Iris pigment epithelial cell (primary cell): ENCODE measurements around the gene CALML5.

ENCODE experiments used
- DNase-seq: peaks from one replicate; pipeline ENCODE4 v3.0.0-alpha.2; 2011; ENCODE audit warnings: low read depth

Gene CALML5

DNA sequence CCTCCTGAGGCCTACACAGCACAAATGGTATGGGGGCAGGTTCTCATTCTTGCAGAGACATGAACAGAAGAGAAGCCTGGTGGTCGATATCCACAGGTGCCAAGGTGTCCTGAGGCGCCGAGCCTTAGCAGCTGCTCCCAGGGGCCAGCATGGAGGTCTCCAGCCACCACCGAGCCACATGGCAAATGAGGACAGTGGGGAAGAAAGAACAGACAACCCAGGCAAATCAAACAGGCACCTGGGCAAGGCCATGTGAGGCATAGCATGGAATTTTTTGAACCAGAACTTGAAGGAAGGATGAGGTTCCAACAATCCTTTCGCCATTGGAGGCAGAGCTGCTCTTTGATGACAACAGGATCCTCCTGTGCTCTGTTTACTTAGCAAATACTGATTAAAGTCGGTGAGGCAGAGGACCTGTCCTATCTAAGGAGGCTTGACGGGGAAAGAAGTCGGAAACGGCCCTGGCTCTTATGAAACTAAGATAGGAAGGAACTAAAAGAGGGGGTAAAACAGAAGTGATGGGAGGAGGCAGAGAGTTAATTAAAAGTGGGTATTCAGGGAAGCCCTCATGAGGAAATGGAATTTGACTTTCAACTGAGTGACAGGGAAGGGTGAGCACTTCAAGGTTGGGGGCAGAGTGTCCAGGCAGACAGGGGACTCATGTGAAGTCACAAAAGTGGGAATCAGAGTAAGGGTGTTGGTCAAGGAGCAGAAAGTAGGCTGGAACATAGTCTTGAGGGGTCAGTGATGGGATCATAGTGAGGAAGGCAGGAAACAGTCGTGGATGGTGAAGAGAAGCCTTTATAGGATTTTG is 16.8 kb upstream of the CALML5 start:
- no peak for DNase-seq

DNA sequence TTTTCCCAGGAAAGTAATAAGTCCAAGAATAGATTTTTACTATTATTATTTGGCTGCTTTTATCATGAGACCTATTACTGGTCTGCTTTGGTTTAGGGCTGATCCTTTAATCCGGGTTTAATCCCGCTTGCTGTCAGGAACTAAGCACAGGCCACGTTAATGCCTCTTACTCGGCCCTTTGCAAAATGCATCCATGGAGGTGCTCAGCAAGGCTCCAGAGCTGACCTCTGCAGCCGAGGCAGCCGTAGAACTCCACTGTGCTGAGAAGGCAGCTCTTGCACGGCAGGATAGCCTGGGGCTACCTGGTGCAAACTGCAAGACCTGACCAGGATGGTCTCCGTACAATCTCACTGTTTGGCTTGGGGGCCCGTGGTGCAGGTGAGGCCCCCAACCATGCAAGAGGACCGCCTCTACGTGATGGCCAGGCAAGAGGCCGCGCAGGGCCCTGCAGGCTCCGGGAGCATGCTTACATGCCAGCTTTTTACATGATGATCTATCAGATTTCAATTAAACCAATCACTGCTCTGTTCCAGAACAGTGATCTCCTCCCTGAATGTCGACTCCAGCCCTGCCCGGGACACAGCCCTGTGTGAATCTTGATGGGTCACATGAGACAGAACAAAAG is 15.0 kb upstream of the CALML5 start:
- no peak for DNase-seq

DNA sequence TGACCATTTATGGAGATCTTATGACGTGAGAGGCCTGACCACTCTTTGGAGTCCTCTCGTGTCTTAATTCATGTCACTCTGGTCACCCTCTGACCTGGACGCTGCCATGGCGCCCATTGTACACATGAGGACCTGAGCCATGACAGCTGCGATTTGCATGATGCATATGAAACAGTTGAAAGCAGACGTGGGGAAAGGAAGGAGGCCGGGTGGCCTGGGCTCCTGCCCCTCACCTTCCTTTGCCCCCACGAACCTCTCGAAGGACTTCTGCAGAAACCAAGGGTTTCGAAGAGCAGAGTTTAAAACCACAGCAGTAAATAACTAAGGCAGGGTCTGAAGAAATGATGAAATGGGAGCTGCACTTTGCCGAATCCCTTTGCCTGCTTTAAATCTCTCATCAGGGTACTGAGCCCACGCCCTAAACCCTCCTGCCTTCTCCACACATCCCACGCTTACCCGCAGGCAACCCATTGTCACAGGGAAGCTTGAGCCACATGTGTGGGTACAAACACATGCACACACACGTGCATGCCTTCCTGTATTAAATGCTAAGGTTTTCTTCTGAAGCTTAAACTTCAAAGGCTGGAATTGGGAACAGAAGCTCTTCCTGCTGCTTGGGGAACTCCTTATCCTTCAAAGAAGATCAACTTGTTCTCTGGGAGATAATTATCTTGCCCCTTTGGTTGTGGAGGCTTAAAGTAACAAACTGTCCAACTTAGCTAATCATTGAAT is 13.7 kb upstream of the CALML5 start:
- DNase-seq = no peak

- no peak for DNase-seq
Observed at GRCh38 chr10:5512331-5512730, 13.0 kb upstream of the CALML5 start.

DNA sequence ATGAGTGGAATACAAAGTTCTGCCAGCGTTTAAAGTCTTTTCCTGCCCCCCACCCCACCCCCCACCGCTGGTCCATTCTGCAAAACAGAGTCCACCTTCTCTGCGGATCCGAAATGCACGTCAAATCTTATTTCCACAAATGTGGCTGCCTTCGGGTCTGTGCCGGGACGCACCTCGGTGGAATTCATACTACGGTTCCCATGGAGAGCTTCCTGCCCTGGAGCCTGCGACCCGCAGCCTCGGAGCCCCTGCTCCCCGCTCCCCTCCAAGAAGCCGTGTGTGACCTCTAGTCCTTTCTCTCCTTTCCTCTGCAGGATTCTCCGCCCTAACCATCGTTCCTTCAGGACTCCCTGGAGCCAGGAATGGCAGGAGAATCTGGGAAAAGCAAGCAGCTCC is 12.5 kb upstream of the CALML5 start:
- no peak for DNase-seq

DNA sequence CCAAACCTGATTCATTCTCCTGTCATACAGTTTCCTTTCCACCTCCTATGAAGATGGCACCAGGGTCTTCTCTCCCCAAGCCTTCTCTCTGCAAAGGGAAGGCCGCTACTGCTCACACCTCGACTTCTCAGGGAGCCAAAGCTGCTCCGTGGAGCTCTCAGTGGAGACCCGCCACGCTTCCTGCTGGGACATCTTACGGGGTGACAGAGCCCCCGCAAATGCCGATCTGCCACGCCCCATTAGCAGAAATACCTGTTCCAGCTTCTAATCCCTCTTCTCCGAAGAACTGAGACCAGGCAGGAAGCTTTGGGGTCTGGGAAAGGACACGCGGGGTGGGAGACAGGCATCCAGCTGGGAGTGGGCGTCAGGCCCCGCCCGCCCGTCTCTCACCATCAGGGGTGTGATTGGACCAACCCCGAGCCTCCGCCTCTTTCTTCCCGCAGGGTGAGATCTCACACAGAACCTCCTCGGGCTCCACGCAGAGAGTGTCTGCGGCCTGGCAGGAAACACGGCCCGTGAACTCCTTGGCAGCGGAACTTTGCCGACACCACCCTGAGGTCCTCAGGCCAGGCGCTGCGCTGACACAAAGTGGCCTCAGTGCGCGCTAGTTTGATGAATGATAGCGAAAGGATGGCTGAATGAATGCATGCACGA is 12.0 kb upstream of the CALML5 start:
- no peak for DNase-seq

DNA sequence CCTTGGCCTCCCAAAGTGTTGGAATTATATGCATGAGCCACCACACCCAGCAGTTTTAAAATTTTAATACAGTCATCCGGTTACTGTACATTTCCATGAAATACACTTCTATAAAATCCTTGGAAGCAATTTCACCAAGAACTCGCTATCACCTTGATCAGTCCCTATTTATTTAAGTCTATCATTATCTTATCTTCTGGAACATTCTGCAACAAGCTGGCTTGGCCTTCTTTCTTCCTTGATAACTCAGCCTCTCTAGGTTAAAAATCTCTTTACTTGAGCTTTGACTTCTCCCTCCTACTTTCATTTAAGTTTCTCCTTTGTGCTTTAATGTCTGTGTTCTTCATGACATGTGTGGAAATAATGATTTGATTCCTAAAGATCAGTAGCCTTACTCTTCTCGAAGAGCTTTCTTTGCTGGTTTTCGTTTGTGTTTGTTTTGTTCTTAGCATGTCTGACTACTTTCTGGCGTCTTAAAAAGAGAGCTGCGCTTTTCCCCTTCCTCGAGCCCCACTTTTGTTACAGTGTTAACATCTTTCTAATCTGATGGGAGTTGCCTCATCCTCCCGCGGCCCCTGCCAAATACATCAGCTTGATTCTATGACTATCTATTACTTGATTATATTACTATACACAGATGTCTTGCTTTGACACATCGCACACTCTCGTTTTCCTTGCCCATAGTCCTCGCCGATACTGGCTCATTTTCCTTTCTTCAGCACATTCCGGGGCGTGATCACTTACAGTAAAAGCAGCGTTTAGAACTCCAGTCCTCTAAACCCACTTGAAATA is 11.1 kb upstream of the CALML5 start:
- DNase-seq = no peak

DNA sequence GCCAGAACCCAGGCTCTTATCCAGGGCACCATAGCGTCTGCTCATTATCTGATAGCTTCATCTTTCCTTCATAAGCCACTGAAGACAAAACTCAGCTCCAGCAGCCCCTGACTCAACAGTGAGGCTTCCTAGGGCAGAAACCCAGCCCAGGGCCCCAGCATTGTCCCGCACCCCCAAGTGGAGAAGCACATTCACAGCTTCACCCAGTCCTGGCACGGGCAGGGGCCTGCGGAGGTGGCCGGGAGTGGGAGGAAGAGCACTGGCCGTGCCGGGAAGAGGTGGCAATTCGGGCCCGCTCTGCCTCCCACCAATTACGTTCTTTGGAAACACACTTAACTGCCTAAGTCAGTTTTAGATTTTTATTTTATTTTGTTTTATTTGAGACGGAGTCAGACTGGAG is 10.3 kb upstream of the CALML5 start:
- no peak for DNase-seq

GRCh38 chr10:5509236-5509635 is 9.9 kb upstream of the CALML5 start:
- DNase-seq = no peak

DNA sequence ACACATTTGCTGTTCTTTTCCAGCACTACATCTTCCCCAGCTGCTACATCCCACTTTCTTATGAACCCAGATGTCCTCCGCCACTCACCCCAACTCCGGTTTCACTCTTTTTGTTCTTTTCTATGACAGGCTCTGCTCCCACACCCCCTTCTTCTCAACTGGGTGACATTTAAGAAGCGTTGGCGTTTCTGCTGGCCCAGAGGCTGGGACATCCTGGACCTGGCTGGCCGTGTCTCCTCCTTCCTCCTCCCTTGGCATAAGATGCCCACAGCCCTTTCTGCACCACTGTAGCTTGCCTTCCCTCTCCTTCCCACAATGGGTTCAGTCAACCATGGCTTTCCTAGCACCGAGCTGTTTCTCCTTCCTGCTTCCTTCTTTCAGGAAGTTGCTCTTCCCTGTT is 9.4 kb upstream of the CALML5 start:
- DNase-seq = no peak

DNA sequence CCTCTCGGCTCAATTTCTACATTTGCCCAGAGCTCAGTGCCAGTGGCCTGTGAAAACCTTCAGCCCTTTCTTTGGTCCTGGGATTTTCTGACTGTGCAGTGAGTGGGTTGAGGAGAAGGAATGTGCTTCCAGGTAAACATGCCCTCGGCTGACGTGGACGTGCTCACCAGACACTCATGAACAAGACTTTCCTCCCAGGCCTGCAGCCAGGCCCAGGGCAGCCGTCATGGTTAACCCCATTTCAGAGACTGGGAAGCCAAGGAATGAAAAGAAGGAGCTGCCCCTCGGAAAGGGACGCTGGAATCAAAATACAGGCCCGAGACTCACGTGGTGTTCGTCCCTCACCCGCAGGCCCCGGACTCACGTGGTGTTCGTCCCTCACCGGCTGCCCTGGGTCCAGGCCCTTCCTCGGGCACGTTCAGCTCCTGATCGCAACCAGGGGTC is 8.8 kb upstream of the CALML5 start:
- no peak for DNase-seq

DNA sequence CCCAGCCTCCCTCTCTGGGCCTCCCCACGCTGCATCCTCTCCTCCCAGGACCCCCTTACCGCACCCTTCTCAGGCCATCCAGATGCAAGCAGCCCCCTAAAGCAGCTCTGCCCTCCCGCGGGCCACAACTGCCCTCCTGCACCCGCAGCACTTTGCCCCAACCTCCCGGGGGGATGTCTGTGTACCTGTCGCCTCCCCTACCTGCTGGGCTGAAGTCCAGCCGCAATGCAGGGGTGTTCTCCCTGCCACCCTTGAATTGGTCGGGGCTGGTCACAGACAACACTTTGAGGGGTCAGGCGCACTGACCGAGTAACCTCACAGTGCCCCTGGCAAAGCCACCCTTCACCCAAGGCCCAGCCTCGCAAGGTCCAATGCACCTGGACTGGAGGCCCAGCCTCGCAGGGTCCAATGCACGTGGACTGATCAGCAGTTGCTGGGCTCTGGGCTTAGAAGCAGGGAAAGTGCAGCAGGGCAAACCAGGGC is 8.3 kb upstream of the CALML5 start:
- no peak for DNase-seq

DNA sequence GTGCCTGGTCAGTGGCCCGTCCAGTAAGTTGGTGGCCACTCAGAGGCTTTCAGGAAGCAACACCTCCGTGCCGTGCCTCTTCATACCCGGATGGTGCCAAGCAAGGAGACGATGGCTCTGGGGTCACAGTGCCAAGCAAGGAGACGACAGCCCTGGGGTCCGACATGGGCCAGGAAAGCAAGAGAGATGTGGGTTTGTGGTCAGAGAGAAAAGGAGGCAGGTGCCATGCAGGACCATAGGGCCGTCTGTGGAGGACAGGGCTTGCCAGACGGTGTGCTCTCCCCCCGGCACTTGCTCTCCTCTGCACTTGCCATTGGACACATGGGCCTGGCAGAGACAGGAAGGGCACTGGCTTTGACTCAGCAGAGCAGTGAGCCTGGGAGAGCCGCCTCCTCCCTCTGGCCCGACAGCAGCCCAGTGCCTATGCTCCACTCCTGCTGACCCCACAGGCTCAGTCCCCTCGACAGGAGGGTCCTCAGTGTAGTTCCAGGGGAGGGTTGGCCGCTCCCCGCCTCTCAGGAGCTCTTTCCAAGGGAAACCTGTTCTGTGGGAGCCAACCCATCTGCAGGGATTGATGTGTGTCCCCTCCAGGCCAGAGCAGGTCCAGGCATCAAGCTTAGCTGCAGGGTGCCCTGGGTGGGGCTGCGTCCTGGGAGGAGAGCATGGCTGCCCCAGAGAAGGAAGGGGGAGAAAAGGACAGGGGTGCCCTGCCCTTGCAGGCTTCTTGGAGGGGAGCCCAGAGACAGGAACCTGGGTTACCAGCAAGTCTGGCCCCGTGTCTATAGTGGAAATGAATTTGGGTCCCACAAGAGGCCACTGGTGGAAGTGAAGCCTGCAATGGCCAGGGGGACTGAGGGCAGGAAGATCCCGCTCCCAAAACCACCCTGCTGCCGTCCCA is 7.6 kb upstream of the CALML5 start:
- no peak for DNase-seq

DNA sequence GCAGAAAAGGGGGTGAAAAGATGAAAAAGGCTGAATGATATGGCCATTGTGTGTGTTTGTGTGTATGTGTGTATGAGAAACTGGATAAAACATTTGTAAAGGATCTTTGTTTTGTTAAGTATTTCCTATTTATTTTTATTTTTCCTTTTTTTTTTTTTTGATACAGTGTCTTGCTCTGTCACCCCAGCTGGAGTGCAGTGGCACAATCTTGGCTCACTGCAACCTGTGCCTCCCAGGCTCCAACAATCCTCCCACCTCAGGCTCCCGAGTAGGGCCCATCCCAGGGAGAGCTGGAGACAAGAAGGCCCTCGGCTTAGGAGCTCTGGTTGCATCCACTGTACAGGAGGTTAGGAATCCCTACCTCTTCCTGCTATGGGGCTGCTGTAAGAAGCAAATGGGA is 6.9 kb upstream of the CALML5 start:
- DNase-seq = no peak

DNA sequence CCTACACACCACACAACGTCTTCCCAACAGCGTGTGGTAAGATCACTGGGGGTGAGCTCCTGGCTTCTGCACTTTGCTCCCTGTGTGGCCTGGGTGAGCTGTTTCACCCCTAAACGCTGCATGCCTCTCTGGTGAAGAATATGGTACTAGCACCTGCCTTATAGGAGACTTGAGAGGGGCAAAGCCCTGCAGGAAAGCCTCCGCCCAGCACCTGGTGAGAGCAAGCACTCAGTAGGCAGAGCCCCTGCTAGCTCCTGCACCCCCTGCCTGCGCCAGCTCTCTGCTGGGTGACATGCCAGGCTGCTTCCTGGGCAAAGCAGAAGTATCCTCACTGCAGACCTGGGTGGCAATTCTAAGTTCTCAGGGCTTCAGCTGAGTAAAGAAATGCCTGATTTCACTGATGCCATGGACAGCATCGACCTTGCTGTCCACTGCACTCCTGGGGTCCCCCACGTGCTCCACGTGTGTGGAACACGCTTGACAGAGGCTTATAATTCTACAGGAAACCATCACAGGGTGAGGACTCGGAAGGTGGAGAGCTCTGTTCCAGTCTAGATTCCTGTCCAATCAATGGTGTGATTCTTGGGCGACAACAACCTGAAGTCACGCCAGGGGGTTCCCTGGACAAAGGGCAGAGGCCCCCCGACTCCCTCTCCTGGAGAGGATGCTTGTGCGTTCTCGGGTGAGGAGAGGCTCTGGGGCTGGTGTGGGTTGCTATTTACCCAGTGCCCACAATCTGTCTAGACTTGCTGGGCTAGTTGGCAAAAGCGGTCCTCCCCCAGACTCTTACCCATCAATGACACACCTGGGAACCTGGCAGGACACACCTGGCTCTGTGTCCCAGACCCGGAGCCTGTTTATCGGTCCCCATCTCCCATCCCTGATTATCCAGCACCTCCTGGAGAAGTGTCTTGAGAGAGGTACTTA is 5.0 kb upstream of the CALML5 start:
- no peak for DNase-seq

DNA sequence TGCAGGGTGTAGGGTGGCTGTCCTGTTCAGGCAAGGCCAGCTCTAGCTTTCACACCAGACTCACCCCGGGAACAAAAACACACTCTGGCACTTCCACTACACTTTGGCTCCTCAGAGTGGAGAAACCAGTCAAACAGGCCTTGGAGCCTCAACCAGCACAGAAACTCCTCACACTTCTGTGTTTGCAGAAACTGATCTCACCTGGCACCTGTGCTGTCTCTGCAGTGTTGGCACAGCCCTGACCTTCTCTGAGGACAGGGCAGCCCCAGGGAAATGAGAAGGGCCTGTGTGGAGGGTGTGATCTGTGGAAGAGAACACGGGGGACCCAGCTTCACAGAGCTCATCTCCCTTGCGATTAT is 4.1 kb upstream of the CALML5 start:
- no peak for DNase-seq

DNA sequence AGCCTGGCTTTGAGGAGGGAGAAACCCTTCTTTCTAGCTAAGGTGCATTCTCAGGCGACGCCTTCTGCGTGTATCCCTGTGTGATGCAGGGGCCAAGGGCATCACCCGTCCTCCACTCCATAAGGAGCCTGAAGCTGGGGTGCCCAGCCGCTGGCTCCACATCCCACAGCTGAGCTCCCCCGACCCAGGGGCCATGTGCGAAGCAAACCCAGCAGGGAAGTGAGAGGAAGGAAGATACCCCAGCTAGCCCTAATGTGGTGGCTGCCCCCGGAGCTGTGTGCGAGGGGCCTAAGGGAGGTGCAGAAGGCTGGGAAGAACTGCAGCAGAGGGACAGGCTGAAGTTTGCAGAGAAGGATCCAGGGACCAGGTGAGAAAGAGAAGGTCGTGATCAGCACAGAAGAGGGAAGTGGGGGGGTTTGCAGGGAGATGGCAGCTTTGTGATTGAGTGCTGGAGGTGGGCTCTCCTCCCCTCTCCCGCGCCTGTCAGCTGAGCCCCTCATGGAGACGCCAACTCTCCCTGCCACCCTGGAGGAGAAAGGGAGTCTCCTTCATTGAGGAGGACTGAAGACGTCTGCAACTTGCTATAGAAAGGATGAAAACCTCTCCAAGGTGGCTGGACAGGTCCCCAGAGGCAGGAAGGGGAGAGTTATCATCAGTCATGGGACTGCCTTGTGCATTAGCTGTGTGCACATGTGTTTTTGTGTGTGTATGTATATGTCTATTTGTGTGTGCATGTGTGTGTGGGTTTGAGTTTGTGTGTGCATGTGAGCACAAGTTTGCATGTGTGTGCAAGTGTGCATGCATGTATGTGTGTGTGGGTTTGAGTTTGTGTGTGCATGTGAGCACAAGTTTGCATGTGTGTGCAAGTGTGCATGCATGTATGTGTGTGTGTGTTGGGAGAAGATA is 3.5 kb upstream of the CALML5 start:
- DNase-seq = no peak

- no peak for DNase-seq
Observed at GRCh38 chr10:5502061-5502521, 2.7 kb upstream of the CALML5 start.
